IPS DF 4.7 (cell line): Measurements from ENCODE around the gene ODC1.
"Not testable (repeated sequence)": the region's sequence is repeated elsewhere in the genome, so short reads cannot be mapped to it uniquely, and the experiment has no call there.

Source experiments
- DNase-seq: peaks from one replicate; pipeline ENCODE4 v3.0.0-alpha.2; 2013; ENCODE audit warnings: low spot score; ENCODE audit errors: extremely low read depth

ODC1 gene

DNA sequence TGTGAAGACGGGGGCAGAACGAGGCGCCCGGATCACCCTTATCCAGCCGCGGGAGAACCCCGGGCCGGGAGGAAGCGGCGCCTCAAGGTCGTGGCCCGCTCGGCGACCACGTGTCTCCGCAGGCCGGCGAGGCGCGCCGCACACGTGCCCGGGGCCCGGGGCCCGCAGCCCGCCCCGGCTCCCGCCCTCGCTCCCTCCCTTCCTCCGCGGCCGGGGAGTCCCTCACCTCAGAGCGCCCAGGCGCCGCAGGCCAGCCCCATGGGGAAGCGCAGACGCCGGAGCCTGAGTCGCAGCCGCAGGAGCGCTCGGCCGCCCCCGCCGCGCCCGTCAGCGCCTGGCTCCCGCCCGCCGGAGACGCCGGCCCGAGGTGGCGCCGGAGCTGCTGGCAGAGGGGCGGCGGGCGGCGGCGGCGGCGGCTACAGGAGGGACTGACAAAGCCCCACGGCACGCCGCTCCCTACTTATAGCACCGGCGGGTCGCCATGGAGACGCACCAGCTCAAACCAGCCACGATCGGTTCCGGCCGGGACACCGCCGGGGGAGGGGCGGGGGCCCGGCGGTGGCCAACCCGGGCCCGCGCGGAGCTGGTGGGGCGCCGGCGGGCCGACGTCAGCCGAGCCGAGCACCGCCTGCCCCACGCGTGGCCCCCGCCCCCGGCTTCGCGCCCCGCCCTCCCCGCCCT lies at the start of gene ODC1:
Gene ODC1, minus strand, starts transcription at position 433 of the 681 bp plus-strand sequence. CDS start 3,295 bp downstream, outside the sequence.
- no peak for DNase-seq

- DNase-seq = no peak
These were observed 49.7 kb upstream of the ODC1 start for GRCh38 chr2:10497797-10498251.

GRCh38 chr2:10495988-10496313 lies 47.8 kb upstream of the ODC1 start:
- DNase-seq = no peak

GRCh38 chr2:10495311-10495987 lies 47.3 kb upstream of the ODC1 start:
- no peak for DNase-seq

- DNase-seq = no peak
These were observed 46.4 kb upstream of the ODC1 start for GRCh38 chr2:10494351-10495066.

GRCh38 chr2:10493634-10494281 lies 45.6 kb upstream of the ODC1 start:
- DNase-seq = no peak

GRCh38 chr2:10493075-10493633 lies 45.0 kb upstream of the ODC1 start:
- no peak for DNase-seq

GRCh38 chr2:10490806-10491291 lies 42.7 kb upstream of the ODC1 start:
- no peak for DNase-seq

DNA sequence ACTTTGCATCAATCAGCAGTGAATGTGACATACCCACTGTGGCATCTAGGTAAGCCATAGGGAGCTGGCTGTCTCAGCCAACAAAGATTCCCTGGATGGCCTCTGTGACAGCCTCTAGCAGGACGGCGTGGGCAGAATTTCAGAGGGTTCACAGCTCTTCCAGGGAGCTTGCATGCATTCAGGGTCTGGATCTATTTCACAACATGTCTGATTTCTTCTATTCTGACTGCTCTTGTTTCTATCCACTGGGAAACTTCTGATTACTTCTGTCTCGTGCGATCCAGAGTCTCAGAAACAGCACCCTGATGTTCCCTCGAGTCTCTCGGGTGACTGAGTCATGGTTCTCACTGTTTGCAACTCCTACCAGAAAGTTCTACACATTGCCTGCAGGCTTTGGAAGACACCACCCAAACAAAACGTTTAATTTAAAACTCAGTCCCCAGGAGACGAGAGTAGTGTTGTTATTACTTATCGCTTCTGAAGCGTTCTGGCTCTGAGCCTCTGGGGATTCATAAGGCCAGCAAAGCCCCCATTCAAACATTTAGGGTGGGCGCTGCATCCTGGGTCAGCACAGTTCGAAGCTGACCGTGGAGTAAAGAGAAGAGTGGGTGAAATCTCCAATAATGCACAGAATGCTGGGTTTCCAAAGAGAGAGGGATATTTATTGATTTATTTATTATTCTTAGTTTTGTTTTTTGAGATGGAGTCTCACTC lies 41.9 kb upstream of the ODC1 start:
- no peak for DNase-seq

- DNase-seq = not testable (repeated sequence)
These were observed 40.0 kb upstream of the ODC1 start for GRCh38 chr2:10488142-10488541.

DNA sequence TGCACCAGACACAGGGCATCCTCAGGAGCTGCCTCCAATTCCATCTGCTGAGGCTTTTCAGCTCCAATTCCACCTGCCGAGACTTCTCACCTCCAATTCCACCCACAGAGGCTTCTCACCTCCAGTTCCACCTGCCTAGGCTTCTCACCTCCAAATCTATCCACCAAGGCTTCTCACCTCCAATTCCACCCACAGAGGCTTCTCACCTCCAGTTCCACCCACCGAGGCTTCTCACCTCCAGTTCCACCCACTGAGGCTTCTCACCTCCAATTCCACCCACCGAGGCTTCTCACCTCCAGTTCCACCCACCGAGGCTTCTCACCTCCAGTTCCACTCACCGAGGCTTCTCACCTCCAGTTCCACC lies 39.6 kb upstream of the ODC1 start:
- DNase-seq = not testable (repeated sequence)

GRCh38 chr2:10487081-10487740 lies 39.1 kb upstream of the ODC1 start:
- DNase-seq = no peak

DNA sequence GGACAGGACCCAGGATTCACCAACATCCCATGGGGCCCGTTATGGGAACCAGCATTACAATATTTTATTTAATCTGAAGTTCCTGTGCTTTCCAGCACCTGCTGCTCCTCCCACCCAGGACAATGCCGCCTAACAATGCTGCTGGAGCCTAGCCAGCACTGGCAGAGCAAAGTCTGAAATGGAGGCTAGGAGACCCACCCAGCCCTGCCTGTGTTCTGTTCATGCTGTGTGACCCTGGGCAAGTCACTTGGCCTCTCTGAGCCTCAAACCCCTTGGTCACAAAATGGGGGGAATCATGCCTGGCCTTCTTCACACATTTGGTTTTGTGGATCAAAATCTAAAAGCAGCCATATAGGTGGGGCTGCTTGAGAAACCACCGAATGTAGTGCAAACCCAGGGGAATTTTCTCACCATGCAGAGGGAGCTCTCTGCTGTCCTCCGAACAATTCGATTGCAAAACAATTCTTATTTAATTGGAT lies 38.5 kb upstream of the ODC1 start:
- no peak for DNase-seq

DNA sequence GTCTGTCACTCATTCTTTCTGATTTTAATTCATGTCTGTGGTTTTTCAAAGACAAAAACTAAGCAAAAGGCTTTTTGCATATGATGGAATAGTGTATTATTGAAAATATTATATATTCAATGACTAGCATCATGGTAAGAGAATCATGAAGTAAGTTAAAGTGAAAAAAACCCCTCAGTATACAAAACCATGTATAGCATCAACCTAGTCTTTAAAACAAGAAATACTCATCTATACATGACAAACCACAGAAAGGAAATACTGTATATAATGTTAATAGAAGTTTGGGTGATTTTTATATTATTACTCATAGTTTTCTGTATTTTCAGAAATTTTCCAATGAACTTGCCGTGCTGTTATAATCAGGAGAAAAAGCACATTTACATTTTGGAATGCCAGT lies 38.0 kb upstream of the ODC1 start:
- no peak for DNase-seq

DNA sequence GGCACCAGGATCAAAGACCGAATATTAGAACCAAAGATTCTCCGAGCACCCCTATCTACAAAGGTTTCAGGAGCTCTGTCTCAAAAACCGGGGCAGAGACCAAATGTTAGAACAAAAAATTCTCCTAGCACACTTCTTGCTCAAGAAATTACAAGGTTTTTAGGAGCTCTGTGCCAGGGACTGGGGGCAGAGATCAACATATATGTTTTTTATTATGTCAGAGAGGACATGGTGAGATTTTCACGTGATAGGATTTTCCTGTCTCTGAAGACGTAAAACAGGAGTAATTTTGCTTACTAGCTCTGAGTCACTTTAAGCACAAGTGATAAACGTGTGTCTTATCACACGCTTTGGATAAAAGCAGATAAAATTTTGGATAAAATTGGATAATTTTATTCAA lies 34.8 kb upstream of the ODC1 start:
- no peak for DNase-seq

DNA sequence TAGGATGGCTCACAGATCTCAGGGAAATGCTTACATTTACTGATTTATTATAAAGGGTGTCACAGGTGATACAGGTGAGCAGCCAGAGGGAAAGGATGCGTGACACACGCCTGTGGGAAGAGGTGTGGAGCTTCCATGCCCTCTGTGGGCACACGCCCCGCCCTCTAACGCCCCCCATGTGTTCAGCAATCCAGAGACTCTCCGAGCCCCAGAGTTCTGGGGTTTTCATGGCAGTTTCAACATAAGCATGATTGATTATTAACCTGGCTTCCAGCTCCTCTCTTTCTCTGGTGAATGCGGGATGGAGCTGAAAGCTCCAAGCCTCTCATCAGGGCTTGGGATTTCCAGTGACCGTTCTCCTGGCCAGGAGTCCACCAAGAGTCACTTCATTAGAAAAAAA lies 34.3 kb upstream of the ODC1 start:
- no peak for DNase-seq

- no peak for DNase-seq
These were observed 33.6 kb upstream of the ODC1 start for GRCh38 chr2:10481666-10482157.

- DNase-seq = no peak
These were observed 33.0 kb upstream of the ODC1 start for GRCh38 chr2:10481055-10481665.

DNA sequence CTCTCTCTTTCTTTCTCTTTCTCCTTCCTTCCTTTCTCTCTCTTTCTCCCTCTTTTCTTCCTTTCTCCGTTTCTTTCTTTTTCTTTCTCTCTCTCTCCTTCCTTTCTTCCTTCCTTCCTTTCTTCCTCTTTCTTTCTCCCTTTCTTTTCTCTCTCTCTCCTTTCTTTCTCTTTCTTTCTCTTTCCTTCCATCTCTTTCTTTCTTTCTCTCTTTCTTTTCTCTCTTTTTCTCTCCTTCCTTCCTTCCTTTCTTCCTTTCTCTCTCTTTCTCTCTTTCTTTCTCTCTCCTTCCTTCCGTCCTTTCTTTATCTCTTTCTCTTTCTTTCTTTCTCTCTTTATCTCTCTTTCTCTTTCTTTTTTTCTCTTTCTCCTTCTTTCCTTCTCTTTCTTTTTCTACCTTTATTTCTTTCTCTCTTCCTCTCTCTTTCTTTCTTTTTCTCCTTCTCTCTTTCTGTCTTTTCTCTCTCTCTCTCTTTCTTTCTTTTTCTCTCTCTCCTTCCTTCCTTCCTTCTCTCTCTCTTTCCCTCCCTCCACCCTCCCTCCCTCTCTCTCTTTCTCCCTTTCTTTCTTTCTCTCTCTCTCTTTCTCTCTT lies 32.3 kb upstream of the ODC1 start:
- DNase-seq = no peak
